ENCODE measurements around the gene ADSS2.

ADSS2 gene

DNA sequence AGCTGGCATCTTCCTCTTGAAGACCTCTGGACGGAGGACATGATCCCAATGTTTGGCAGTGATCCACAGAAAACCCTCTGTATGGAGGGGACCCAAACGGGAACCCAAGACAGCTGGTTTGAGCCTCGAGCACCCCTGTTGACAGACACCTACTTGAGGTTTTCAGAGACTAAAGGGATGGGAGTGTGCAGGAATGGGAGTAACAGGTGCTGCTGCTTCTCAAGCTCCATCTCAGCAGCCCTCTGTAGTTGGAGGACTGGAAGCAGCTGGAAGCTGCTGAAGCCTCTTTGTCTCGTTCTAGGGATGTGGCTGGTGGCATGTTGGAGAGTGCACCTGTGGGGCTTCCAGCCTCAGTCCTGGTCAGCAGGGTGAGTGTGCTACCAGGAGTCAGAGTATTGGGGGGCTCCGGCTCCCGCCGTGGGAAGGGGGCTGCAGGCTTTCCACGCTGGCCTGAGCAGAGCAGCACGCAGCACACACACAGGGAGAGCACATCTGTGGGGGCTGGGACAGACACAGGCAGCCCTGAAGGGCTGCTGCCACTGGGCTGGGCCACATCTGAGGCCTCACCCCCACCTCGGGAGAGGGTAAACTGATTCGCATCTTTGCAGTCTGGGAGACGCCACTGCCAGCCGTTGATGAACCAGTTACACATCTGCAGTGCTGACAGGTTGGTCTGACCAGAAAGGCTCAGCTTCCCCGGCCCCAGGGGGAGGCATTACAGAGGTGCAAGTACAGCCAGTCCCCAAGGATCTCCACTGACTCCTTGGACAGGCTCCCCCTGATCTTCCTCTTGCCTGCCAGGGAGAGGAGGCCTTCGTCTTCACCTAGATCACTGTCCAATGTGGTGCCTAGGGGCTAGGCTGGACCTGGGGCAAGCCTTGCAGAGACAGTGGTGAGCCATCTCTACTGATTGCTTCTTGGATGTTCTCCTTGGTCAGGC is 56.6 kb downstream of the ADSS2 start:
- DNase-seq, result no peak

DNA sequence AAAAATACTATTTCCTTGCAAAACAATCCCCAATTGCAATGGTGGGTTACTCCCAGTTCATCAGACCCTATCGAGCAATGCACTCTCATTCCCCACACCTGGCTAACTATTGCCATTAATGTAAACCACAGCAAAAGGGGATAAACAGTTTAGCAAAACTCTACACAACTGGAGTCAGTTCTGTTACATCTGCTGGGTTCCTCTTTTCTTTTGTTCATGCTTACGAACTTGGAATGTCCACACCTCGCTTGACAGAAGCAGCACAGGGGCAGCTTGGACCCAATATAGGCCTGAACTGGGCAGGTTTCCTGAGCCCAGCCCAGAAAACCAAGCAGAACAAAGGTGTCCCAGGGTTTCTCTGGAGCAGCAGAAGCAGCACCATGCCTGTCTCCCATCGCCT is 57.4 kb downstream of the ADSS2 start:
- no peak for DNase-seq

GRCh38 chr1:244393604-244394176 is 58.0 kb downstream of the ADSS2 start:
- DNase-seq, result no peak

- no peak for DNase-seq
Measured at GRCh38 chr1:244391761-244392160, 59.9 kb downstream of the ADSS2 start.

DNA sequence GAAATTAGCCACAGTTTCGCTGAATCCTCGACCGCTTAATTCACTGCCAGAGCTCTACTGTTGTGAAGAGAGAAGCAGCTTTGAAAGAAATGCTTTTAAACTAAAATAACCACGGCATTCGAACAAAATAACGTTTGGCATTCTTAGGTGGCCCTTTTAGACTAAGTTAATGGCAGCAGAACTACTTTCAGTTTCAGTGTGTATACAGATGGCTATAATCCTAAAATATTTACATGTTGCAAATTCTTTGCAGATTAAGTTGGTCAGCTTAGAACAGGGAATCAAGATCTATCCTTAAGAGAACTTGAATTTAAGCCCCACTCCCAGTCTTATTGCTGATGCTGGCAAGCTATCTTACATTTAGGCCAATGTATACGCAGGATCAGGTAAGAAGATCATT is 62.7 kb downstream of the ADSS2 start:
- DNase-seq, result no peak

DNA sequence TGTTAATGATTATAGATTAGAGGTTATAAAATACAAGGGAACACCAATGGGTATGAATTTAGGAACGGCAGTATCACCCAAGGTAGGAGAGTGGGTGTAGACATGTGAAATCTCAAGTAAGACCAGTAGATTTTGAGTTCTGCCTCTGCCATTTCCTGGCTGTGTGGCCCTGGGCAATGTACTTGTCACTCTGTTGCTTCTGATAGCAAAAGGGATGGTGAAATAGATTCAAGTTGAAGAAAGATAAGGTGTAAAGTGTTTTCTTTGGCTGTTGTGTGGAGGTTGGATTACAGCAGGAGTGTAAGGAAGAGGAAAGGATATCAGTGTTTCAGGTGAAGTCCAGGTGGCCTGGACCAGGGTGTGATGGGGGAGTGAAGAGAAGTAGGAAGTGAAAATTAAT is 64.3 kb downstream of the ADSS2 start:
- no peak for DNase-seq

GRCh38 chr1:244386595-244386994 is 65.1 kb downstream of the ADSS2 start:
- no peak for DNase-seq

GRCh38 chr1:244384066-244384465 is 67.6 kb downstream of the ADSS2 start:
- DNase-seq, result no peak

- no peak for DNase-seq
Measured at GRCh38 chr1:244383278-244383884, 68.3 kb downstream of the ADSS2 start.

- no peak for DNase-seq
Measured at GRCh38 chr1:244381878-244382565, 69.7 kb downstream of the ADSS2 start.

GRCh38 chr1:244376126-244376525 is 75.6 kb downstream of the ADSS2 start:
- peak; percentile 13 for DNase-seq

- no peak for DNase-seq
Measured at GRCh38 chr1:244375051-244375450, 76.7 kb downstream of the ADSS2 start.

DNA sequence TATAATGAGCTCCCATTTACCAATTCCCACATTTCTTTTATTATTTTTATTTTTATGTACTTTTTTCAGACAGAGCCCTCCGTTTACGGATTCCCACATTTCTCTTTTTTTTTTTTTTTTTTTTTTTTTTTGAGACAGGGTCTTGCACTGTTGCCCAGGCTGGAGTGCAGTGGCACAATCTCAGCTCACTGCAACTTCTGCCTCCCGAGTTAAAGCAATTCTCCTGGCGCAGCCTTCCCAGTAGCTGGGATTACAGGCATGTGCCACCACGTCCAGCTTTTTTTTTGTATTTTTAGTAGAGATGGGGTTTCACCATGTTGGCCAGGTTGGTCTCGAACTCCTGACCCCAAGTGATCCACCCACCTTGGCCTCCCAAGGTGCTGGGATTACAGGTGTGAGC is 77.2 kb downstream of the ADSS2 start:
- DNase-seq, result peak; percentile 9

- peak; percentile 39 for DNase-seq
Measured at GRCh38 chr1:244371242-244372141, 80.2 kb downstream of the ADSS2 start.

GRCh38 chr1:244370060-244370637 is 81.6 kb downstream of the ADSS2 start:
- peak; percentile 6 for DNase-seq

- DNase-seq, result peak; percentile 3
Measured at GRCh38 chr1:244369256-244370057, 82.3 kb downstream of the ADSS2 start.

GRCh38 chr1:244368279-244368678 is 83.4 kb downstream of the ADSS2 start:
- DNase-seq, result no peak

DNA sequence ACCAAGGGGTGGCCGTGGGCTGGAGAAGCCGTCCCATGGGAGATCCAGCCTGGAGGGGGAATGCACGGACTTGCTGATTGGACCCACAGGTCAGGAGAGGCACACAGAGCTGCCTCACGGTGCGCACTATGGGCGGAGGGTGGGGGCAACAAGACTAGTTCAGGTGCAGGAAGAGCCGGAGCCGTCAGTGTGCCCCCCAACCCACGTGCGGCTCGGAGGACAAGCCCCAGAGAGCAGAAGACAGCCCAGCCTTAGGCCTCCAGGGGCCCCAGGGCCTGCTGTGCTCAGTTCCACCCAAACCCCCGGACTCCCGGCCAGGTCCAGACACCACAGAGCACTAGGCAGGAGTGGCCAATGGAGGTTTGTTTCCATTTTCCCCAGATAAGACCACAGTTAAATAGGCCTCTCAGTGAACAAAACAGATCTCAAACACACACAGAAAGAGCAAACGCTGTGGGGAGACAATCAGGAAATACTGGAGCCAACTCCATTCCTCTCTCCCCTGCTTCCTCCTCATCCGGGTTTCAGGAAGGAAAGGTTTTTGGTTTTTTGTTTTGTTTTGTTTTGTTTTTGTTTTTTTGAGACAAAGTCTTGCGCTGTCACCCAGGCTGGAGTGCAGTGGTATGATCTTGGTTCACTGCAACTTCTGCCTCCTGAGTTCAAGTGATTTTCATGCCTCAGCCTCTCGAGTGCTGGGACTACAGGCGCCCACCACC is 84.2 kb downstream of the ADSS2 start:
- DNase-seq, result peak; percentile 34

DNA sequence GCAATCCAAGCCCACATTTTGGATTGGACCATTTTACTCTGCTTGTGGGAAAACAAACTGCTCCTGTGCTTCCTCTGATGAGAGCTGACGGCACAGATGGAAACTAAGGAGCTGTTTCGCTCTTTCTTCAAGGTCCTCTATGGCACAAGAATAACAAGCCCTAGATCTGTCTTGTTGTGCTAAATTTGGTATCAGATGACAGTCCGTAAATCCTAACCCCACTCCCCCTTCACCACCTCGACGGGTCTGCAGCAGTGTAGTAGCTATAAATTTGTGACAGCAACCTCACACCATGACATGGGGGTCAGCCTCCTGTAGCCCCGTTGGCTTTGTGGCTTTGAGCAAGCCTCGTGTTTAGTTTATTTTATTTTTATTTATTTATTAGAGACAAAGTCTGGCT is 85.9 kb downstream of the ADSS2 start:
- peak; percentile 10 for DNase-seq

GRCh38 chr1:244365262-244365661 is 86.4 kb downstream of the ADSS2 start:
- DNase-seq, result peak; percentile 10

Measured in activated effector memory CD4-positive, alpha-beta T cell treated with anti-CD3 and anti-CD28 coated beads, Interleukin-2, amount 50 U/mL, for 16 hours (primary cell).